Measurements from ENCODE around the gene AKR1B1.

DNA sequence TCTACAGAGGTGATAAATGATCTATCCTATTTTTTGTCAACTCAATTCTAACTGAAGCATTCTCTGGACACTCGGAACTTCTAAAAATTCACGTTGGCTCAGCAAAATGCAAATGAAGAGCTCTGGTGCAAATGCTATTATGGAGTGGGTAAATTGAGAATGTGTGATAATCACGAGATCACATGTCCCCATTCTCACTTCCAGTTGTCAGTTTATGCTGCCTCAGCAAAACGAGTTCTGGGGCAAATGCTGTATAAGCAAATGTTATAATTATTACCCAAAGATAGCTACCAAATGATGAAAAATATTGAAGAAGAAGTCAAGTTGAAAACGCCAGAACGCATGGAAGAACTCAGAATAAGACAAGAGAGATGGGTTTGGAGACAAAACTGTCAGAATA lies 29.4 kb downstream of the AKR1B1 start:
- TF ChIP-seq, protein P1, sequence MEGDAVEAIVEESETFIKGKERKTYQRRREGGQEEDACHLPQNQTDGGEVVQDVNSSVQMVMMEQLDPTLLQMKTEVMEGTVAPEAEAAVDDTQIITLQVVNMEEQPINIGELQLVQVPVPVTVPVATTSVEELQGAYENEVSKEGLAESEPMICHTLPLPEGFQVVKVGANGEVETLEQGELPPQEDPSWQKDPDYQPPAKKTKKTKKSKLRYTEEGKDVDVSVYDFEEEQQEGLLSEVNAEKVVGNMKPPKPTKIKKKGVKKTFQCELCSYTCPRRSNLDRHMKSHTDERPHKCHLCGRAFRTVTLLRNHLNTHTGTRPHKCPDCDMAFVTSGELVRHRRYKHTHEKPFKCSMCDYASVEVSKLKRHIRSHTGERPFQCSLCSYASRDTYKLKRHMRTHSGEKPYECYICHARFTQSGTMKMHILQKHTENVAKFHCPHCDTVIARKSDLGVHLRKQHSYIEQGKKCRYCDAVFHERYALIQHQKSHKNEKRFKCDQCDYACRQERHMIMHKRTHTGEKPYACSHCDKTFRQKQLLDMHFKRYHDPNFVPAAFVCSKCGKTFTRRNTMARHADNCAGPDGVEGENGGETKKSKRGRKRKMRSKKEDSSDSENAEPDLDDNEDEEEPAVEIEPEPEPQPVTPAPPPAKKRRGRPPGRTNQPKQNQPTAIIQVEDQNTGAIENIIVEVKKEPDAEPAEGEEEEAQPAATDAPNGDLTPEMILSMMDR (IDR thresholded peaks at IDR 0.05) = no peak
- TF ChIP-seq POLR2A (IDR thresholded peaks at IDR 0.05) = no peak
